Activated naive CD8-positive, alpha-beta T cell treated with anti-CD3 and anti-CD28 coated beads, Interleukin-2, amount 50 U/mL, for 24 hours (primary cell): ENCODE results near the gene CRACDL.
A peak's percentile ranks its signal among the peaks of the same experiment; 100 is the strongest.

ENCODE experiments used
- ATAC-seq: fragments of 150-1000 bp; cut with Tn5 transposase; one replicate; pipeline ENCODE4 v1.10.0; 2021
- DNase-seq: peaks from one replicate; pipeline ENCODE4 v3.0.0; 2021
- H3K27ac Mint-ChIP-seq: one replicate; pipeline ENCODE4 v1.8.0; 2021; ENCODE audit warnings: mild to moderate bottlenecking, mixed read lengths
- H3K27me3 Mint-ChIP-seq: one replicate; pipeline ENCODE4 v1.8.0; 2021; ENCODE audit warnings: mixed read lengths
- H3K36me3 Mint-ChIP-seq: one replicate; pipeline ENCODE4 v1.8.0; 2021; ENCODE audit warnings: low read depth, mixed read lengths
- H3K4me1 Mint-ChIP-seq: one replicate; pipeline ENCODE4 v1.8.0; 2021; ENCODE audit warnings: mixed read lengths
- H3K4me3 Mint-ChIP-seq: one replicate; pipeline ENCODE4 v1.8.0; 2021; ENCODE audit warnings: mild to moderate bottlenecking, moderate library complexity, mixed read lengths
- H3K9me3 Mint-ChIP-seq: one replicate; pipeline ENCODE4 v1.8.0; 2021; ENCODE audit warnings: mixed read lengths

Gene CRACDL

GRCh38 chr2:98935777-98936352 is at the start of gene CRACDL:
Gene CRACDL, minus strand, starts transcription at chr2:98936225. Its CDS starts 89,425 bp downstream, at chr2:98846800.
- Mint-ChIP-seq H3K4me1 (peaks cover 10% of the 10 kb centered on the region), H3K4me3 (peak within 1 kb of the TSS; percentile 70), H3K27ac (no peak within 1 kb of the TSS), H3K9me3 (no peaks in the 10 kb centered on the region), H3K36me3 (no peaks in the 10 kb centered on the region), H3K27me3 (peaks cover 54% of the 10 kb centered on the region)
- DNase-seq (no peak), ATAC-seq (peak; percentile 35)

DNA sequence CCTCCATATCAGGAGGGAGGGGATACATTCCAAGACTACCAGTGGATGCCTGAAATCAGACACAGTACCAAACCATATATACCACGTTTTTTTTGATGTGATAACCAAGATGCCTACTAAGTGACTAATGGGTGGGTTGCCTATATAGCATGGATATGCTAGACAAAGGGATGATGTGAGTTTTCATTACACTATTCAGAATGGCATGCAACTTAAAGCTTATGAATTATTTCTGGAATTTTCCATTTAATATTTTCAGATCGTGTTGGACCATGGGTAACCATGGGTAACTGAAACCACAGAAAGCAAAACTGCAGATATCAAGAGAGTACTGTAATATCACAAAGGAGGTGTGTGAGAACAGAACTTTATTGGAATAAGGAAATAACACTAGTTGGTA is 39.6 kb upstream of the CRACDL start:
- Mint-ChIP-seq H3K27me3 (peaks cover 2% of the 10 kb centered on the region), H3K9me3 (peaks cover 40% of the 10 kb centered on the region), H3K36me3 (peaks cover 5% of the 10 kb centered on the region), H3K27ac (no peak overlapping the region), H3K4me1 (no peaks in the 10 kb centered on the region), H3K4me3 (no peak overlapping the region)
- ATAC-seq = no peak
- no peak for DNase-seq

GRCh38 chr2:98972582-98973167 is 36.6 kb upstream of the CRACDL start:
- Mint-ChIP-seq H3K4me1 (no peaks in the 10 kb centered on the region), H3K27me3 (peaks cover 6% of the 10 kb centered on the region), H3K36me3 (peaks cover 9% of the 10 kb centered on the region), H3K4me3 (no peak overlapping the region), H3K27ac (no peak overlapping the region), H3K9me3 (peaks cover 49% of the 10 kb centered on the region)
- ATAC-seq = no peak
- DNase-seq = no peak

DNA sequence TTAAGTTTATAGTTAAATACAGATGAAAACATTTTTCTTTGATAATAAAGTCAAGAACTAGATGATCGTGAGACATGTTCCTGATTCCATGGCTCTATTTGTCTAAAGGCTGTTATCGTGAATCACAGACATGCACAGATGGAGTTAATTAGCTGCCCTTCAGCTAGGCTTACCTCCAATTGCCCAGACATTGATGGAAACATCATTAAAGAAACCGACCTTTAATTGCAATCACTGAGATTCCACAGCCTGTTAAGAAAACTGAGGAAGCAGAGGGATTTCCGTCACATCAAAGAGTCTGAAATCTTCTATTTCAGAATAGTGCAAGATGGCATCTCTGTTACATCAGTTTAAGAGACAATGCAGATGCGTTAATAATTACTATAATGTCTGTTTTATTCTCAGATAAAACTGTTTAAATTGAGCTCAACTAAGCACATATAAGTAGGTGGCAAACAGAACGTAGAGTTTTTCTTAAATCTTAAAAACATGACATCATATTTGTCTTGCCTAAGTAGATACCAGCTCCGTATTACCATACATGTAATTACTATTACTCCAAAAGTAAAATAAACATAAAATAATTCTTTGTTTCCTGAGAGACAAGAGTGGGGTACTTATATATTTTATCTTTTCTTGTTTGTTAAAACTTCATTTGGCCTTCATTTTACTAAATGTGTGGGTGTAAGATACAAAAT is 23.9 kb upstream of the CRACDL start:
- Mint-ChIP-seq H3K4me1 (no peaks in the 10 kb centered on the region), H3K36me3 (no peaks in the 10 kb centered on the region), H3K9me3 (peaks cover 23% of the 10 kb centered on the region), H3K27ac (no peak overlapping the region), H3K4me3 (no peak overlapping the region), H3K27me3 (peaks cover 2% of the 10 kb centered on the region)
- ATAC-seq (no peak), DNase-seq (no peak)

- no peaks in the 10 kb centered on the region for H3K4me1 Mint-ChIP-seq
- H3K27ac Mint-ChIP-seq = no peak overlapping the region
- H3K4me3 Mint-ChIP-seq = no peak overlapping the region
- H3K9me3 Mint-ChIP-seq = no peaks in the 10 kb centered on the region
- ATAC-seq (no peak), DNase-seq (no peak)
- no peaks in the 10 kb centered on the region for H3K36me3 Mint-ChIP-seq
- H3K27me3 Mint-ChIP-seq = peaks cover 21% of the 10 kb centered on the region
These were observed 16.9 kb upstream of the CRACDL start for GRCh38 chr2:98952966-98953365.

- no peak for ATAC-seq
- no peak for DNase-seq
- Mint-ChIP-seq H3K4me1 (no peaks in the 10 kb centered on the region), H3K9me3 (no peaks in the 10 kb centered on the region), H3K27me3 (peaks cover 18% of the 10 kb centered on the region), H3K4me3 (no peak overlapping the region), H3K27ac (no peak overlapping the region), H3K36me3 (no peaks in the 10 kb centered on the region)
These were observed 13.1 kb upstream of the CRACDL start for GRCh38 chr2:98948956-98949739.

DNA sequence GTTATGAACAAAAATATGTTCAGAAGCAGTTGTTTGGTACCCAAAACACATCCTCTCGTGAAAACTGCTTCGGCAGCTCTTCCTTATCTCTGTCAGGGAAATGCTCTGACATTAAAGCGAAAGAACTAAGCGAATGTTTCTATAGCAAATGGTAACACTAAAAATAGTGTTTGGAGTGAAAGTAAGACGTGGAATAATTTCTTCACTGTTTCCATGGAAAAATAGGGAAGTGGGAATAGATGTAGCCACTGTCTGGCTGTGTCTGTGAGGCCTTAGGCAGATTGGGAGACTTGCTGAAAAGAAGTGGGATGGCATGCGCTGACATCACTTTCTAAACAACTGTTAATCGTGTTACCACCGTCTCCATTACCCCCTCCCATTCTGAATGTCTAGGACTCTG is 11.5 kb upstream of the CRACDL start:
- no peak overlapping the region for H3K4me3 Mint-ChIP-seq
- no peak overlapping the region for H3K27ac Mint-ChIP-seq
- DNase-seq (no peak), ATAC-seq (no peak)
- H3K4me1 Mint-ChIP-seq = no peaks in the 10 kb centered on the region
- H3K36me3 Mint-ChIP-seq = no peaks in the 10 kb centered on the region
- H3K27me3 Mint-ChIP-seq = peaks cover 13% of the 10 kb centered on the region
- H3K9me3 Mint-ChIP-seq = no peaks in the 10 kb centered on the region

DNA sequence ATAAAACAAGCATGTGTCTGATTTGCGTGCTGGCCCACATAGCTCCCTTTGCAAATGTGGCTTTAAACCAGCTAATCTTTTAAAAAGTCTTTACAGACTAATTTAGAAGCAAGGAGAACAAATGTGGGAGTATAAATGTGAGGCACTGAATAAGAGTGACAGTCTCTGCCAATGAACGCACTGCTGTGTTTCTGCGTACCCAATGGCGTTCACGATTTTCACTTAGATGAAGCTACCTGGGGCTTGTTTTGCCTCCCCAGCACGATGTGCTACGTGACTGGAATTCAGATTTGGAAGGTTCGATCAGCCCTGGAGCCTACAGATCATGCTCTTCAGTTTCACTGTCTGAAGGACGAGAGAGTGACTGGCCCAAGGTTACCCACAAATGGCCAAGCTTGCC is 10.8 kb upstream of the CRACDL start:
- no peaks in the 10 kb centered on the region for H3K4me1 Mint-ChIP-seq
- no peaks in the 10 kb centered on the region for H3K36me3 Mint-ChIP-seq
- H3K27ac Mint-ChIP-seq = no peak overlapping the region
- ATAC-seq (no peak), DNase-seq (no peak)
- no peak overlapping the region for H3K4me3 Mint-ChIP-seq
- H3K27me3 Mint-ChIP-seq = peaks cover 13% of the 10 kb centered on the region
- no peaks in the 10 kb centered on the region for H3K9me3 Mint-ChIP-seq

- DNase-seq (no peak), ATAC-seq (no peak)
- no peaks in the 10 kb centered on the region for H3K9me3 Mint-ChIP-seq
- H3K4me1 Mint-ChIP-seq = no peaks in the 10 kb centered on the region
- no peak overlapping the region for H3K27ac Mint-ChIP-seq
- no peaks in the 10 kb centered on the region for H3K36me3 Mint-ChIP-seq
- H3K27me3 Mint-ChIP-seq = peaks cover 1% of the 10 kb centered on the region
- no peak overlapping the region for H3K4me3 Mint-ChIP-seq
These were observed 8.8 kb upstream of the CRACDL start for GRCh38 chr2:98944775-98945174.

- Mint-ChIP-seq H3K36me3 (no peaks in the 10 kb centered on the region), H3K27me3 (peaks cover 35% of the 10 kb centered on the region), H3K9me3 (no peaks in the 10 kb centered on the region)
These were observed 4.1 kb upstream of the CRACDL start for GRCh38 chr2:98940102-98940501.

DNA sequence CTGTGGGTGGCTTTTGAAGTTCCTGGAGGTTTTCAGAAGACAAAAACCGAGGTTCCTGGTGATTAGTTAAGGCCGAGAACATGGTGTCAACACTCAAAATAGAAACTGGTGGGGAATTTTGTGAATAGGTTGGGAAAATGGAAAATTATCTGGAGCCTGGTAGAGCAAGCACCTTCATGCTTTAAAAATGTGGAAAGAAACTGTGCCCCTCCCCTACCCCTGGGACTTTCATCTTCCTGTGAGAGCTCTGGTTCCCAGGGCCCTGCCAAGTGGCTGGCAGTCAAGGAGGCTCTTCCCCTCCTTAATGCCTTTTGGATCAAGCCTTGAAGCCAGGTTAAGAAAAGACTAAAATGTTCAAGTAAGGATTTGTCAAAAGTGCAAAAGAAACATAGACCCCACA is 1.9 kb upstream of the CRACDL start:
- ATAC-seq (no peak), DNase-seq (no peak)
- H3K9me3 Mint-ChIP-seq = no peaks in the 10 kb centered on the region
- H3K36me3 Mint-ChIP-seq = no peaks in the 10 kb centered on the region
- H3K4me1 Mint-ChIP-seq = peaks cover 10% of the 10 kb centered on the region
- no peak overlapping the region for H3K27ac Mint-ChIP-seq
- H3K27me3 Mint-ChIP-seq = peaks cover 48% of the 10 kb centered on the region
- peak overlapping the region; percentile 45 for H3K4me3 Mint-ChIP-seq

More at GRCh38 chr2:98940102-98940501, 4.1 kb upstream of the CRACDL start:
- peaks cover 10% of the 10 kb centered on the region for H3K4me1 Mint-ChIP-seq
- H3K4me3 Mint-ChIP-seq = no peak overlapping the region
- no peak overlapping the region for H3K27ac Mint-ChIP-seq
- ATAC-seq = no peak
- no peak for DNase-seq

- Mint-ChIP-seq H3K36me3 (no peaks in the 10 kb centered on the region), H3K4me3 (peak overlapping the region; percentile 70), H3K4me1 (peaks cover 10% of the 10 kb centered on the region), H3K9me3 (no peaks in the 10 kb centered on the region), H3K27me3 (peaks cover 51% of the 10 kb centered on the region), H3K27ac (no peak overlapping the region)
- DNase-seq = peak; percentile 30
- ATAC-seq = peak; percentile 31
These were observed 627 bp upstream of the CRACDL start for GRCh38 chr2:98936353-98937351.

DNA sequence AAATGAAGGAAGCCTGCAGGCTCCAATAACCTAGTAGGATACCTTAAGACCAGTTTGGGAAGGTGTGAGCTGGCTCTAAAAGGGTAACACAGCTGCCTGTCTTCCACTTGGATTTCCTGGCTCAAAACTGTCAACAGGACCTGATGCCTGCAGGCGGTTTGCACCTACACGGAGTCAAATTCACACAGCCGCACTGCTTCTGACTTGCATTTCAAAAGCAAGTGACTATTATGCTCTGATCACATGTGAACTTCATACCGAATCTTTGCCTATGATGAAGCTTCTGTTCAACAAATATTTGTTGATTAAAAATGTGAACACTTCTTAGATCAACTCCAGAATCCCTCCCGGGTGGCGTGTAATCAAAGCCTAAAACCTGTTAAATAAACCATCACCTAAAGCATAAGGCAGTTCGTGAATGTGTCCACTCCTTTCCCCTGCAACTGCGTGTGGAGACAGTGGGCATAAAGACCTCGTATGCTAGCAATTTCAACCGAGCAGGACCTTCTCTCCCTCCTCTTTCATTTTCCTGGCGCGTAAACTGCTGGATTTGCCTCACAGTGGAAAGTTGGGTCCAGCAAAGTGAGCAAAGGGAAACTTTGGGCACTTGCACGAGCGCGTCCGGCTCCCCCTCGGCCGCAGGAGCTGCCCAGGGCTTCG is 784 bp downstream of the CRACDL start:
- H3K4me3 Mint-ChIP-seq = peak overlapping the region; percentile 50
- H3K4me1 Mint-ChIP-seq = peaks cover 10% of the 10 kb centered on the region
- DNase-seq = no peak
- no peaks in the 10 kb centered on the region for H3K36me3 Mint-ChIP-seq
- H3K9me3 Mint-ChIP-seq = no peaks in the 10 kb centered on the region
- peaks cover 54% of the 10 kb centered on the region for H3K27me3 Mint-ChIP-seq
- H3K27ac Mint-ChIP-seq = no peak overlapping the region
- ATAC-seq = no peak
